Endothelial cell of umbilical vein (primary cell): Measurements from ENCODE around the gene RPL22.

Experiments
- MYC ChIP-seq: IDR thresholded peaks from one replicate; pipeline ENCODE4 v1.6.1; 2011; ENCODE audit warnings: mild to moderate bottlenecking, low read depth, low read length
- POLR2A ChIP-seq: IDR thresholded peaks from 2 replicates; pipeline ENCODE4 v1.6.1; 2012; ENCODE audit warnings: low read depth, mild to moderate bottlenecking, control low read depth, low read length

GRCh38 chr1:6178751-6179563, 20.4 kb downstream of the RPL22 start:
- TF ChIP-seq MYC (no peak), POLR2A (no peak)
